OCI-LY1 (cell line): ENCODE data around the gene ERAP2.

ENCODE experiments used
- H2AFZ ChIP-seq: fragments of 200-600 bp; sonication (generic), shearing (Covaris generic); 2 replicates; pipeline ENCODE4 v1.6.0; 2014; ENCODE audit warnings: antibody characterized with exemption, mild to moderate bottlenecking, low read length
- H3F3A ChIP-seq: fragments of 200-600 bp; sonication (generic), shearing (Covaris generic); 2 replicates; pipeline ENCODE4 v1.6.0; 2014; ENCODE audit warnings: mild to moderate bottlenecking, antibody characterized with exemption, low read length, moderate library complexity; ENCODE audit not compliant: insufficient read depth
- H3K27ac ChIP-seq: fragments of 200-600 bp; sonication (generic); 2 replicates; pipeline ENCODE4 v1.5.1; 2014; ENCODE audit warnings: low read length, mixed run types, mild to moderate bottlenecking, low read depth; ENCODE audit not compliant: poor library complexity, severe bottlenecking
- H3K27me3 ChIP-seq: fragments of 200-600 bp; sonication (generic); 2 replicates; pipeline ENCODE4 v1.6.0; 2014; ENCODE audit warnings: antibody characterized with exemption, mild to moderate bottlenecking, low read length, moderate library complexity; ENCODE audit not compliant: insufficient read depth
- H3K36me3 ChIP-seq: fragments of 200-600 bp; sonication (generic); 2 replicates; pipeline ENCODE4 v1.6.1; 2014; ENCODE audit warnings: mild to moderate bottlenecking, antibody characterized with exemption, low read length, moderate library complexity, mixed read lengths; ENCODE audit not compliant: insufficient read depth
- H3K4me1 ChIP-seq: fragments of 200-600 bp; sonication (generic); 2 replicates; pipeline ENCODE4 v1.5.1; 2014; ENCODE audit warnings: mild to moderate bottlenecking, low read length, moderate library complexity; ENCODE audit not compliant: insufficient read depth, severe bottlenecking
- H3K4me2 ChIP-seq: fragments of 200-600 bp; sonication (generic), shearing (Covaris generic); 2 replicates; pipeline ENCODE4 v1.6.1; 2014; ENCODE audit warnings: low read length
- H3K4me3 ChIP-seq: fragments of 200-600 bp; sonication (generic); 2 replicates; pipeline ENCODE4 v1.5.1; 2014; ENCODE audit warnings: low read length, low read depth, mild to moderate bottlenecking, mixed read lengths; ENCODE audit not compliant: poor library complexity, severe bottlenecking
- H3K79me2 ChIP-seq: fragments of 200-600 bp; shearing (Covaris generic); 2 replicates; pipeline ENCODE4 v1.6.1; 2016; ENCODE audit warnings: mixed run types, low read length, mixed read lengths; ENCODE audit not compliant: insufficient read depth
- H3K9ac ChIP-seq: fragments of 200-600 bp; sonication (generic), shearing (Covaris generic); 2 replicates; pipeline ENCODE4 v1.6.1; 2014; ENCODE audit warnings: mild to moderate bottlenecking, low read length, mixed read lengths
- H3K9me2 ChIP-seq: fragments of 200-600 bp; sonication (generic), shearing (Covaris generic); 2 replicates; pipeline ENCODE4 v1.6.1; 2014; ENCODE audit warnings: low read depth, mild to moderate bottlenecking, low read length, mixed read lengths
- H3K9me3 ChIP-seq: fragments of 200-600 bp; shearing (Covaris generic); 2 replicates; pipeline ENCODE4 v1.6.1; 2014; ENCODE audit warnings: low read length, mixed read lengths
- H4K20me1 ChIP-seq: fragments of 200-600 bp; sonication (generic), shearing (Covaris generic); 2 replicates; pipeline ENCODE4 v1.6.0; 2016; ENCODE audit warnings: mild to moderate bottlenecking, low read length; ENCODE audit not compliant: insufficient read depth
- CTCF ChIP-seq: fragments of 200-600 bp; sonication (generic), shearing (Covaris generic); IDR thresholded peaks from 2 replicates; pipeline ENCODE4 v1.5.1; 2017; ENCODE audit warnings: mild to moderate bottlenecking, antibody characterized with exemption, low read length, moderate library complexity, mixed read lengths
- EZH2 ChIP-seq: fragments of 200-600 bp; sonication (generic), shearing (Covaris generic); IDR thresholded peaks from 2 replicates; pipeline ENCODE4 v1.8.0; 2017; ENCODE audit warnings: borderline replicate concordance, mixed run types, mild to moderate bottlenecking, antibody characterized with exemption, low read length, moderate library complexity, mixed read lengths

The ERAP2 gene

DNA sequence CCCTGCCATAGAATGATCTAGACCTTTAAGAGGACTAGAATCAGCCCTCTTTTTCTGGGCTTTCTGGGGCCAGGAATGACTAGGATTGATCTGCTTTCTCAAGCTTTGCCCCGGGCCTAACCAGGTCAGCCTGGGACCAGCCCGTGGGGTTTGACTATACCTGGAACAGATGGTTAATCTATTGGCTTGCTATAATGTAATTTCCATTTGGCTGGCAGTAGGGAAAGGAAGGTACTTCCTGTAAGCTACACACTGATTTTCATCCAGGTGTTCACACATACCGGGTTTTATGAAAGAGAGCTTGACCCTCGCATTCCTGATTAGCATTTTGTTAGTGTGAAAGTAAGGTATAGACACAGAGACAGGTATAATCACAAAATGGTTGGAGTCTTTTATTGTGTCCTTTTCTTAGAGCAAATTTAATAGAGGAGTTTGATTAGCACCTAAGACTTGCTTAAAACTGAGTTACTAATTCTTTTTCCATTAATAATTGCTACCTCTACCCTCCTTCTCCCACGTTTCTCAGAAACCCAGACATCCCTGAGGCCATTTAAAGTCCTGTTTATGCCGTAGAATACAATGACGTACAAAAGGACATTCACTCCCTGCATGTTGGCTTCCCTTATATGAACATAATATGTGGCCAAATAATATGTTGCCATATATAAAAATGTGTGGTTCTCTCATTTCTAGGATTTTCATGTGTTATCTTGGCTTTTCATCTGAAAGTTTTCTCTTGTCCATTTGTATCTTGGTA is 76.9 kb downstream of the ERAP2 start:
- Histone ChIP-seq H3K27ac (peak overlapping the region; percentile 47), H3K36me3 (peaks cover 42% of the 10 kb centered on the region), H3K4me2 (no peak overlapping the region), H2AFZ (no peak overlapping the region), H3K9me2 (no peaks in the 10 kb centered on the region), H3F3A (peaks cover 19% of the 10 kb centered on the region), H3K79me2 (peaks cover 79% of the 10 kb centered on the region), H3K4me3 (no peak overlapping the region), H3K9me3 (peaks cover 5% of the 10 kb centered on the region; the same call in 1 of the 2 replicates), H4K20me1 (no peaks in the 10 kb centered on the region), H3K27me3 (no peaks in the 10 kb centered on the region), H3K4me1 (peaks cover 43% of the 10 kb centered on the region), H3K9ac (no peak overlapping the region)
- TF ChIP-seq EZH2 (no peak), CTCF (no peak)

DNA sequence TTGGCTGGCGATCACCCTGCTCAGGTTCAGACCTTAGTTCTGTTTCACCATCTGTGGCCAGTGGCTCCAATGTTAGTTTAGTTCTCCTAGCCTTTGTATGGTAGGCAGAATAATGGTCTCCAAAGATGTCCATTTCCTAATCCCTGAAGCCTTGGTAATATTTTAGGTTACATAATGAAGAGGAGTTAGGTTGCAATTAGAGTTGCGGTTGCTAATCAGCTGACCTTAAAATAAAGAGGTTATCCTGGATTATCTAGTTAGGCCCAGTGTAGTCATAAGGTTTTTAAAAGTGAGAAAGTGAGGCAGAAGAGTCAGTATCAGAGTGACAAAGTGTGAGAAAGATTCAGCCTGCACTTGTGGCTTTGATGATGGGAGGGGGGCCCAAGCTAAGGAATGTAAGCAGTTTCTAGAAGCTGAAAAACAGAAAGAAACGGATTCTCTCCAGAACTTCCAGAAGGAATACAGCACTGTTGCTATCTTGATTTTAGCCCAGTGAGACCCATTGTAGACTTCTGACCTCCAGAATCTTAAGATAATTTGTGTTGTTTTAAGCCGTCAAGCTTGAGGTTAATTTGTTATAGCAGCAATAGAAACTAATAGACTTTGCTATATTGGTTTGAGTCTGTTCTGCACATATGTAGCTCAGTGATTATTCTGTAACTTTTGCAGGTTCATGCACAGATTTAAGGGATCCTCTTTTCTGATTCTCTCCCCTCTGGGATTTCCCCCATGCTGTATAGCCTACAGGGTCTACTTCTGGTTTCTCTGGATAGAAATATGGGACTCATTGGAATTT is 81.2 kb downstream of the ERAP2 start:
- Histone ChIP-seq H3K9ac (peak overlapping the region; percentile 69), H3K4me1 (peaks cover 80% of the 10 kb centered on the region), H3K9me3 (no peaks in the 10 kb centered on the region), H2AFZ (no peak overlapping the region), H3K36me3 (0 out of 2 replicates have a peak, but pooled peaks cover 13% of the 10 kb centered on the region), H3K4me2 (peak overlapping the region; percentile 94), H3K27me3 (no peaks in the 10 kb centered on the region), H3K27ac (peak overlapping the region; percentile 94), H3K4me3 (peak overlapping the region; percentile 77), H4K20me1 (no peaks in the 10 kb centered on the region), H3K79me2 (peaks cover 74% of the 10 kb centered on the region), H3F3A (peaks cover 23% of the 10 kb centered on the region), H3K9me2 (no peaks in the 10 kb centered on the region)
- TF ChIP-seq EZH2 (no peak), CTCF (no peak)

- H3K9me3 ChIP-seq: no peaks in the 10 kb centered on the region
- H3K36me3 ChIP-seq: peaks cover 19% of the 10 kb centered on the region; the same call in 1 of the 2 replicates
- peaks cover 23% of the 10 kb centered on the region for H3F3A ChIP-seq
- H2AFZ ChIP-seq: no peak overlapping the region
- no peaks in the 10 kb centered on the region for H4K20me1 ChIP-seq
- H3K4me1 ChIP-seq: peaks cover 86% of the 10 kb centered on the region
- H3K79me2 ChIP-seq: peaks cover 74% of the 10 kb centered on the region
- TF ChIP-seq CTCF: no peak
- no peak for TF ChIP-seq EZH2
- H3K27ac ChIP-seq: peak overlapping the region; percentile 94
- no peaks in the 10 kb centered on the region for H3K9me2 ChIP-seq
- peak overlapping the region; percentile 77 for H3K4me3 ChIP-seq
- no peaks in the 10 kb centered on the region for H3K27me3 ChIP-seq
- peak overlapping the region; percentile 69 for H3K9ac ChIP-seq
- H3K4me2 ChIP-seq: peak overlapping the region; percentile 94
Observed at GRCh38 chr5:96958977-96959376, 82.7 kb downstream of the ERAP2 start.
